GM18907 (cell line): ENCODE results near the gene ATG4A.

Experiments
- ATAC-seq: cut with Tn5 transposase; IDR thresholded peaks from one replicate; pipeline ENCODE4 v1.9.1; 2021; ENCODE audit warnings: mild to moderate bottlenecking, moderate library complexity; ENCODE audit not compliant: unreplicated experiment

The ATG4A gene

DNA sequence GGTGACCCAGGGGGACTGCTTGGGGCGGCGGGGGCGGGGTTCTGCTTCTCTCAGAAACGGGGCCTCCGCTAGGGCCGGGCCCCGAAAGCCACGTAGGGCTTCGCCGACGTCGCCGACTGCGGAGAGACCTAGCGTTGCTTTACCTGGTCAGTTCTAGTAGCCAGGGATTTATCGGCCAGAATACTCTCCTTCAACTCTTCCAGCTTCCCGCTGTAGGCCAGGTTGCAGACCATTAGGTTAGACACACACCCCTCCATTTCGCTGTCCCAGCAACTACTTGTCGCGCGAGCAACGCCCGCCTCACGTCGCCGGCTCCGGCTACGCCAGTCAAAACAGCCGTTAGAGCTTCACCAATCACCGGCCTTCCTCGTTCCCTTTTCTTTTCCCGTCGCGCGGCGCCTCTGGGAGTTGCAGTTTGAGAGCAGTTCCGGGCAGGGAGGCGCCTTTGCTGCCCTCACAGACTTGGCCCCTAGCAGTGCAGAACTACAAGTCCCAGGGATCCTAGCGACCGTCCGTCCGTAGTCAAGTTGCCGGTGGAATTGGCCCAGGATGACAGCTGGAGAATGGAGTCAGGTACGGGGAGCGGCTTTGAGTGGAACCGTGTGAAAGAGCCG, at the start of gene ATG4A, which contains the start of gene PSMD10:
ATG4A (plus strand) TSS at position 515 of the 614 bp plus-strand sequence; CDS start at position 564, 49 bp downstream.
PSMD10 (minus strand) TSS at position 279 of the 614 bp plus-strand sequence; CDS start at position 257, 22 bp downstream.
- peak; percentile 98 for ATAC-seq

DNA sequence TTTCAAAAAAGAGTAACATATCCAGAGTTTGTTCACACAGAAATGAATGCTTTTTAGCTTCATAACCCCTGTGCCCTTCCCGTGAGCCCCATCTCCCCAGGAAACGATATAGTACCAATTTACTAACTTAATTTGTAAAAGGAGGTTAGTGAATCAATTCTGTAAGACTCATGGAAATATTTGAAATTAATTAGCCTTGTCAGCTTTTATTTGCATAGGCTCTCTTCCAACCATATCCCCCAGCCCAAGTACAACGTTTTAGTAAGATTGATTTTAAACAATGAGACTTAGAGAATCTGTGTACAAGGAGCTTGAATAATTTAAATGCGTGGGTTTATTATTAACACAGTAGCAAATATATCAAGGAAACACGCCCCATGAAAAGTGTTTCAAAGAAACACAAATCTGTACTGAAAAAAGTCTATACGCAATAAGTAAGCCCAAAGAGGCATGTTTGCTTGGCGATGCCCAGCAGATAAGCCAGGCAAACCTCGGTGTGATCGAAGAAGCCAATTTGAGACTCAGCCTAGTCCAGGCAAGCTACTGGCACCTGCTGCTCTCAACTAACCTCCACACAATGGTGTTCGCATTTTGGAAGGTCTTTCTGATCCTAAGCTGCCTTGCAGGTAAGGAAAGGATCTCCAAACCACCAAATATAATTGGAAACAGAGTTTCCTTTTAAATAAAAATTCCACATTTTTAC, 46.9 kb upstream of the ATG4A start, which contains the start of gene VSIG1:
VSIG1 (plus strand) TSS at position 512 of the 703 bp plus-strand sequence; CDS start at position 578, 66 bp downstream.
- no peak for ATAC-seq

GRCh38 chrX:108049649-108050048, 41.9 kb upstream of the ATG4A start:
- no peak for ATAC-seq

DNA sequence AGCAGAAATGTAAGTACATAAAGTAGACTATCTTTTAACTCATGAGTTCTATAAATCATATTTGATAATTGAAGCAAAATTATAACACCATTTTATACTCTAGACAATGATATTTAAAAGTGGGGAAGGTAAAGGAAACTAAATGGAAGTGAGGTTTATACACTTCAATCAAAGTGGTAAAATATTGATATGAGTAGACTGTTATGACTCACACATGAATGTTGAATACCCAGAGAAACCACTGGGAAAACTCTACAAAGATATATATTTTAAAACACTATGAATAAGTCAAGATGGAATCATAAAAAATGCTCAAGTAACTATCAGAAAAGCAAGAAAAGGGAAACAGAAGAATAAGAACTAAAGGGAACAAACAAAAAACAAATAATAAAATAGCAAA, 38.4 kb upstream of the ATG4A start:
- no peak for ATAC-seq

DNA sequence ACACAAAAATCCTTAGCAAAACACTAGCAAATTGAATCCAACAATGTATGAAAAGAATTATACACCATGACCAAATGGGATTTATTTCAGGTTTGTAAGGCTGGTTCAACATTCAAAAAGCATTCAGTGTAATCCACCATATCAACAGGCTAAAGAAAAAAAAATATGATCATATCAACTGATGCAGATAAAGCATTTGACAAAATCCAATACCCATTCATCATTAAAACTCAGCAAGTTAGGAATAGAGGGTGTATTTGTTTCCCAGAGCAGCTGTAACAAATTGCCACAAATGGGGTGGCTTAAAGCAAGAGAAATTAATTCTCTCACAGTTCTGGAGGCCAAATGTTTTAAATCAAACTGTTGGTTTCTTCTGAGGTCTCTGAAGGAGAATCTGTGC, 36.0 kb upstream of the ATG4A start:
- no peak for ATAC-seq

DNA sequence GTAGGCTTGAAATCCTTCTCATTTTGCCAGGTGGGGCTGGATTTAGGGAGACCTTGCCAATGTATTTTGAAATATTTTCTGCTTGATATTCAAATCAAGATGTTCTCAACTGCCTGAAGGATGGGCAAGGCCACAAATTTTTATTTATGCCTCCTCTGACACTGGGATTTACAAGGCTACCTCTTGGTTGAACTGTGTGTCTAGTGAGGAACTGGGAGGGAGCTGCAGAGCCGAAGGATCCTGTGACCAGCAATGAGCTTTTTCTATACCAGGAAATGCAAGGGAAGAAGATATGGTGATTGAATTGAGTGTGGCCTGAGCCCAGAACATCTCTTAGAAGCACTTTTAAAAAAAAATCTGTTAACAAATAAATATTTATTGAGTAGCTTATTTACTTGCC, 31.8 kb upstream of the ATG4A start:
- no peak for ATAC-seq

DNA sequence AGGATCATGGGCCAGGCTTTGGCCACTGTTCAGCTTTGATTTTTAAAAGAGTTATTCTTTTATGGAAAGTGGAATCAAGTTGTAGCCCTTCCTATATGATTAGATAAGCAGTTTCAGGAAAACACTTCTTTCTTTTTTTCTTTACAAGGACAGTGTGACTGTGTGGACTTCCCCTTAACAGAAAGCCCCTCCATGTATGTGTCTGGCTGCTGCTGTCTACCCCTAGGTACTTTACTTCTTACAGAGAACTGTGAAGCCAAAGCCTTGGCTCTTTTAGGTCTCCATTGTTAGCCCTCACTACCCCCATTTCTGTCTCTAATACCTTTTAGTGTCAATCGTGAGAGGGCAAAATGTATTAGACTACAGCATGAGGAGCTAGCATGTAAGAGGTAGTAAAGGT, 27.6 kb upstream of the ATG4A start:
- no peak for ATAC-seq

- no peak for ATAC-seq
Observed at GRCh38 chrX:108064613-108065012, 27.0 kb upstream of the ATG4A start.

DNA sequence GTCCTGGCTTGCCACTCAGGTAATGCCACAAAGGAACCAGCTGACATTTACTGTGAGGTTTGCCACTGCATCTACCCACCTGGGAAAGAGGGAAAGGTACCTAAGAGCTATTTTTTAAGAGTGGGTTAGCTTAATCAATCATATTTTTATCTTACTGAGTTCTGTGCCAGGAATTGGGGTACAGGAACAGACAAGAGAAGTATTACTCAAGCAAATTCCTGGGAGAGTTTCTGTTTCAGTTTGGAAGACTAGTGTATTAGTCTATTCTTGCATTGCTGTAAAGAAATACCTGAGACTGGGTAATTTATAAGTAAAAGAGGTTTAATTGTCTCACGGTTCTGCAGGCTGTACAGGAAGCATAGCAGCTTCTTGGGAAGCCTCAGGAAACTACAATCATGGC, 23.5 kb upstream of the ATG4A start:
- ATAC-seq = no peak

- ATAC-seq = no peak
Observed at GRCh38 chrX:108070891-108071290, 20.7 kb upstream of the ATG4A start.

DNA sequence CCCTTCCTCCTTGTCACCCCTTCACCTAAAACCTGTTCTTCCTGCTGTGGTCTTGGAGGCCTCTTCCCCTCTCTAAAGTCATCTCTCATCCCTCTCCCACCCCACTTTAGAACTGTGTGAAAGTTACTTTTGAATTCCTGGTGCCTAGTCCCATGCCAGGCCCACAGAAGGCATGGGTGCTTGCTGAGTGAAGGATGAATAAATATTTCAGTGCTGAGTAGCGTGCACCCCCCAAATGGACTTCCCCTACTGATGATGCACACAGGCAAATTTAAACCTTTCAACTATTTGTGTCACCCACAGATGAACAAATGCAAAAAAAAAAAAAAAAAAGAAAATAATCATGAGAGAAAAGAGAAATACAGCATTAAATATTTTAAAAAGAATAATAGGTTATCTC, 20.0 kb upstream of the ATG4A start:
- no peak for ATAC-seq

GRCh38 chrX:108072746-108073145, 18.8 kb upstream of the ATG4A start:
- no peak for ATAC-seq

DNA sequence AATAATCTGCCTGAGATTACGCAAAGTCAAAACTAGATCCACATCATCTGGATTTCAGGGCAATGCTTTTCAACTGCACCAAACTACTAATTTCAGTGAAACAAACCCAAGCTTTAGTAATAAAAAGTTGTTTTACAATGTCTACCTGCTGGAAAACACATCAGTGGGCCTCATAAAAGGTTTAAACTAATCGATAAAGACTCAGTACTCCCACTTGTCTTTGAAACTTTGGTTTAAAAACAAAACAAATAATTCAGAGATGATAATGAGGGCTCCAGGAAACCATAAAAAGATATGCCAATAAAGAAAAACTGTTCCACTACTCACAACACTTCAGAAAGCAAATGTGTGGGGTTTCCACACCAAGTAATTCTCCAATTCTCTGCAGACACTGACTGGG, 10.5 kb upstream of the ATG4A start:
- no peak for ATAC-seq

GRCh38 chrX:108087792-108088191, 3.8 kb upstream of the ATG4A start:
- ATAC-seq = no peak

GRCh38 chrX:108088511-108088910, 3.1 kb upstream of the ATG4A start:
- no peak for ATAC-seq

GRCh38 chrX:108090491-108091263, 901 bp upstream of the ATG4A start:
- ATAC-seq = peak; percentile 2

- ATAC-seq = peak; percentile 54
Observed at GRCh38 chrX:108091878-108092291, 307 bp downstream of the ATG4A start.

DNA sequence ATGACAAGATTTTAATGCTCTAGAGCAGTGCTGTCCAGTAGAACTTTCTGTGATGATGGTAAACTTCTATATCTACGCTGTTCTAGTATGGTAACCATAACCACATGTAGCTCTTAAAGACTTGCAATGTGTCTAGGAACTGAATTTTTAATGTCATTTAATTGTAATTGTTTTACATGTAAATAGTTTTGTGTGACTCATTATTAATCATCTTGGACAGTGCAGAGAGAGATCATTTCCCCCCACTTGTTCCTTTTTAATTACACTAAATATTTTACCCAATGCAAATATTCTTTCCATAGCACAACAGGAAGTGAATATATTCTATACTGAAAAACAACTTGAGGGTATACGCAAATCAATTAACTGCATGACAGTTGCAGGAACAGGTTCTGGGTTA, 5.8 kb downstream of the ATG4A start:
- no peak for ATAC-seq

DNA sequence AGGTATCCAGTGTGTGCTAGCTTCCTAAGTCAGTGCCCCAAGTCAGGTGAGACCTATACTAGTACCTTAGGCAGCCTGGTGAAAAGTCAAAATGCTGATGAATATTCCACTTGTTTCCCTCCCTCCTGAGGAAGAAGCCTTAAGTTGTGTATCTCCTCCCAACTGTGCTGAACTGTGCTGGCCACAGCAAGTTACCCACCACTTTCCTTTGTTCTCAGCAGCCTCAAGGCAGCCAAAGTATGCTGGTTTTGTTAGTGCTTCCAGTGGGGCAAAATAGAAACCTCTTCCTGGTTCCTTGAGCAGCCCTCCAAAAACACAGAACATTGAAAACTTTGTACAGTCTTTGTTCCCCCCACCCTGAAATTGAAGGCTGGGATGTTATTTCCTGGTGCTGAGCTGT, 13.9 kb downstream of the ATG4A start:
- no peak for ATAC-seq

GRCh38 chrX:108114541-108114940, 23.0 kb downstream of the ATG4A start:
- no peak for ATAC-seq

DNA sequence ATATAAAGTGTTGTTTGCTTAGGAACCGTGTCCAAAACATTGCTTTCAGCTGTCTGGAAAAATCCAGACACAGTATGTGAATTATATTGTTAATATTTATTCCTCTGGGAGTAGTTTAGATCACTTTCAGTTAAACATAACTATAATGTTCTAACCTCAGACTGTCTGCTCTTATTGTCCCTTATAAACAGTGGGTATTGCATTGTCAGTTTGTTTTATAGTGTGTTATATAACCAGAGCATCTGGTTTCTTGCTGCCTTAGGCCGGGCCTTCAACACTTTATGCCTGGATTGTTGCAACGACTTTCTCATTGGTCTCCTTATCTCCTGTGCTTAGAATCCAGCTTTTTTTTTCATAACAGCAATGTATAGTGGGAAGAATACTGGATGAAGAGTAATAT, 26.4 kb downstream of the ATG4A start:
- no peak for ATAC-seq

DNA sequence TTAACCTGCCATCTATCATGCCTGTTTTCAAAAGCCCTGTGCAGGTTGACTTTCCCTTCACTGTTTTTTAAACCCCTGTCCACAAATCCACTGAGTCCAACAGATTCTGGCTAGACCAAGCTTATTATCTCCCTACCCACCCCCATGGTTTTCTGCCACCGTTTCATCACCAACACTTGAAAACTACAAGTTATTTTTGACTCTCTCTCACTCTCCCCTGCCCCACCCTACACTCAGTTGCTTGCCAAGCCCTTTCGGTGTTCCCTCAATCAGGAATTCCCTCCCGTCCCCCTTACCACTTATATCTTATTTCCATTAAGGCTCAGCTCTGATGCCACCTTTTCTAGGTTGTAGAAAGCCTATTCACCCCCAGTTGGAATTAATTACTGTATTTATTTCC, 29.7 kb downstream of the ATG4A start:
- ATAC-seq = no peak
